ENCODE results near the gene TTPAL.

The TTPAL gene

GRCh38 chr20:44491635-44492395 is 16.1 kb downstream of the TTPAL start:
- DNase-seq (ENCODE audit: low read depth, low spot score) = no peak
- H3K4me3 ChIP-seq (ENCODE audit: low read length) = no peak overlapping the region

DNA sequence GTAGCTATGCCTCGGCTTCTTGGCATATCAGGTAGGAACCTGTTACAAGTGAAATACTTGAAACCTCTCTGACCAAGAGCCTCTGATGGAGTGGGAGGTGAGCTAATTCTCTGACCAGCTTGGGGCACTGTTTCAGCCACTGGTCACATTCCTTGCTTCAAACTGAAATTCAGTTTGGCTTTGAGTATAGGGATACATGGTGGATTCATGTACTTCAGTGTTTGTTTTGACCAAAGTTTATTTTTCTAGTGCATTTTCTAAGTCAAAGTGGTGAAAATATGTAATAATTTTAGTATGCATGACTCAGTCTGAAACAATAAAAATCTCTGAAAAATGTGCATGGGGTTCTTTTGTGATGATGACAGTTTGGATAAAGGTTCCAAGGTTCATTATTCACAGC is 18.6 kb downstream of the TTPAL start:
- DNase-seq (ENCODE audit: low read depth, low spot score) = no peak
- H3K4me3 ChIP-seq (ENCODE audit: low read length) = no peak overlapping the region

- no peak for DNase-seq (ENCODE audit: low read depth, low spot score)
- no peak overlapping the region for H3K4me3 ChIP-seq (ENCODE audit: low read length)
Observed at GRCh38 chr20:44494681-44495080, 19.0 kb downstream of the TTPAL start.

- no peak overlapping the region for H3K4me3 ChIP-seq (ENCODE audit: low read length)
- DNase-seq (ENCODE audit: low read depth, low spot score) = no peak
Observed at GRCh38 chr20:44495257-44495656, 19.6 kb downstream of the TTPAL start.

DNA sequence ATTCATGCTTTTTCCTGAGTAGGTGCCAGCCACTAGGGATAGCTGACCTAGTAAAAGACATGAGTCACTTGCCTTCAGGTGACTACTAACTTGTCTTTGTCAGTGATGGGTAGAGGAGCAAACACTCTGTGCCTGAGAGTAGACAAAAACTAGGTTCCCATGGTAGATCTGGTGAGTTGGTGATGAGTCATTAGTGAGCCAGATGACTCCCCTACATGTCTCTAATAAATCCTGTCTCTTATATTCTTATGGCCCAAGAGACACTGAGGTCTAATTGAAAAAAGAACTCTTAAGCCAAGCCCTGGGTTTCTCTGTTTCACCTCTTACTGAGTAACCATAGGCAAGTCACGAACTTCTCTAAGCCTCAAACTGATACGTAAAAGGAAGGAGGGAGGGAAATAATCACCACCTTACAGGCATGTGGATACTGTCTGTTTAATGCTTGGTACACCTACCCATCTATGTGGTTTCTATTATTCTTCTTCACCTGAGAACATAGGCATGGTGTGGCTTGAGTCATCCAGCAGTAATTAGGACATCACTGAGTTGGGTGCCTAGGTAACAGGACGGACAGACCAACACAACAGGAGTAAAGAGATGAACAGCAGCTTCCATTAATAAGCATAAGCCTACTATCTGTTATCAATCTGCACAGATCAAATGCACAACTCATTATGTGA is 20.3 kb downstream of the TTPAL start:
- DNase-seq (ENCODE audit: low read depth, low spot score) = no peak
- H3K4me3 ChIP-seq (ENCODE audit: low read length) = no peak overlapping the region

DNA sequence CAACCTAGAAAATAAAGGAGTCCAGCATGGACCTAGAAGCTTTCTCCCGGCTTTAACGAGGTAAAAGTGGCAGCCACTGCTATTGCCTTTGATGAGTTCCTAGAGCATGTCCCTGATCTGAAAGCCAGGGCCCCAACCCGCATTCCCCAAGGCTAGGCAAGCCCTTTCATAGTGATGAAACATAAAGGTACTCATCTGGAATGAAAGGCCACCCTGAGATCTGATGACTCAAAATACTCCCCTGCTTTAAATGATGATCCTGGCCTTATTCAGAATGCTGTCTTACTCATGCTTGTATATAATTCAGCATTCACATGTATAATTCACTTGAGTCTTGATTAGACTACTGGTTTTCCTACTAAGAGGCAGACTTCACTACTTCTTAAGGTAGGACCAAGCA is 21.3 kb downstream of the TTPAL start:
- DNase-seq (ENCODE audit: low read depth, low spot score) = no peak
- H3K4me3 ChIP-seq (ENCODE audit: low read length) = no peak overlapping the region

- no peak for DNase-seq (ENCODE audit: low read depth, low spot score)
- no peak overlapping the region for H3K4me3 ChIP-seq (ENCODE audit: low read length)
Observed at GRCh38 chr20:44497761-44498160, 22.1 kb downstream of the TTPAL start.

GRCh38 chr20:44500221-44500620 is 24.5 kb downstream of the TTPAL start:
- DNase-seq (ENCODE audit: low read depth, low spot score) = no peak
- H3K4me3 ChIP-seq (ENCODE audit: low read length) = no peak overlapping the region

- H3K4me3 ChIP-seq (ENCODE audit: low read length) = no peak overlapping the region
- no peak for DNase-seq (ENCODE audit: low read depth, low spot score)
Observed at GRCh38 chr20:44501448-44501847, 25.8 kb downstream of the TTPAL start.

- H3K4me3 ChIP-seq (ENCODE audit: low read length) = no peak overlapping the region
- no peak for DNase-seq (ENCODE audit: low read depth, low spot score)
Observed at GRCh38 chr20:44502968-44503367, 27.3 kb downstream of the TTPAL start.

- no peak for DNase-seq (ENCODE audit: low read depth, low spot score)
- no peak overlapping the region for H3K4me3 ChIP-seq (ENCODE audit: low read length)
Observed at GRCh38 chr20:44504402-44505307, 29.0 kb downstream of the TTPAL start.

DNA sequence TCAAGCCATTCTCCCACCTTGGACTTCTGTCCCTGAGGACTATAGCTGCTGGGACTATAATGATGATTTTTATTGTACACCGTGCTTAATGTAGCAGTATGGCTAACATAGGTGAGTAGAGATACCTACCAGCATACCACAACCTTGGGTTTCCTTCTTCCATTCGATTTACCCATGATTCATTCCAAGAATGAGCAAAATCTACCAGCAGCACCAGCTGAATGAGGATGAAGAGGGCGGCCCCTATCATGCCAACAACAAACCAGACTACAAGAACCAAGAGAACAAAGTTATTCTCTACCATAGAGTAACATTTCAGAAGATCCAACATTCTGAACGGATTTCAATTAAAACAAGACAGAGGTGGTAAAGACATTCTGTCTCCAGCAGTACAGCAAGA is 34.1 kb downstream of the TTPAL start:
- H3K4me3 ChIP-seq (ENCODE audit: low read length) = no peak overlapping the region

GRCh38 chr20:44513871-44514270 is 38.2 kb downstream of the TTPAL start:
- no peak for DNase-seq (ENCODE audit: low read depth, low spot score)
- H3K4me3 ChIP-seq (ENCODE audit: low read length) = no peak overlapping the region

More for the DNA sequence above, 34.1 kb downstream of the TTPAL start:
- no peak for DNase-seq (ENCODE audit: low read depth, low spot score)

GRCh38 chr20:44516491-44516890 is 40.8 kb downstream of the TTPAL start:
- no peak for DNase-seq (ENCODE audit: low read depth, low spot score)
- no peak overlapping the region for H3K4me3 ChIP-seq (ENCODE audit: low read length)

- no peak overlapping the region for H3K4me3 ChIP-seq (ENCODE audit: low read length)
- no peak for DNase-seq (ENCODE audit: low read depth, low spot score)
Observed at GRCh38 chr20:44517454-44517853, 41.8 kb downstream of the TTPAL start.

DNA sequence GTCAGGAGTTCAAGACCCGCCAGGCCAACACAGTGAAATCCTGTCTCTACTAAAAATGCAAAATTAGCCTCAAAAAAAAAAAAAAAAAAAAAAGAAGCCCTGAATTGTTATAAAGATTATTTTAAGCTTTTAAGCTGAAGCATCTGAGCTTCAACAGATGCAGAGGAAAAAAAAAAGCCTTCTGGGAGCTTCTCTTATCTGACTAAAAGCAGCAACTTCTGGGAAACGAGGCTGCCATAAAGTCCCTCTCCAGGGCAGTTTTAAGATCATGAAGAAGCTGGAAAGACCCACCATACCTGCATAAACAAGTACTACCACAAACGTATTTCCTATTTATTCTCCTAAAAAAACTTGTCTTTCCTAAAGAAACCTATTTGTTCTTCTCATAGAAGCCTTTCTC is 42.6 kb downstream of the TTPAL start:
- no peak for DNase-seq (ENCODE audit: low read depth, low spot score)
- H3K4me3 ChIP-seq (ENCODE audit: low read length) = no peak overlapping the region

DNA sequence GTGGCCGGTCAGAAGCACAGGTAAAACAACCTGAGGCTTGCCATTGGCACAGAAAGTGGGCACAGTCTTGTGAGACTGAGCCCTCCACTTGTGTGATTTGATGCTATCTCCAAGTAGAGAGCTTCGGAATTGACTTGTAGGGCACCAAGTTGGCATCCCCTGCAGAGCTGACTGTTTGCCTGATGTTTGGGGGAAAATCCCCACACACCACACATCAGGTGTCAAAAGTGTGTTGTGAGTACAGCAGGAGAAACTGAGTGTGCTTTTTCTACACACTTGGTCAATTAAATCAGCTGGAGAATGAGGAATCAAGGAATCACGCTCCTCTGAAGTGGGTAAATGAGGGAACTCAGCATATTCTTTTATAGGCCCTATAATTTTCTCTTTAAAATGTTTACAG is 45.2 kb downstream of the TTPAL start:
- DNase-seq (ENCODE audit: low read depth, low spot score) = no peak
- H3K4me3 ChIP-seq (ENCODE audit: low read length) = peak overlapping the region; percentile 95

- H3K4me3 ChIP-seq (ENCODE audit: low read length) = peak within 1 kb of the TSS; percentile 95
- DNase-seq (ENCODE audit: low read depth, low spot score) = peak; percentile 88
Observed at GRCh38 chr20:44521484-44522481, 46.1 kb downstream of the TTPAL start, which contains the start of gene SERINC3. SERINC3 (minus strand) TSS chr20:44522070; CDS start chr20:44521951, 119 bp downstream.

- no peak for DNase-seq (ENCODE audit: low read depth, low spot score)
- H3K4me3 ChIP-seq (ENCODE audit: low read length) = no peak overlapping the region
Observed at GRCh38 chr20:44522841-44523240, 47.2 kb downstream of the TTPAL start.

Measured in Jurkat, Clone E6-1 (cell line).